ENCODE measurements around the gene PPL. TPM values are rescaled to one million over a fixed set of nuclear protein-coding genes. Genes with fewer than 3 reads are reported as not detected.

PPL gene
- polyA plus RNA-seq, 3 donors, result 0.02 TPM; not detected in 2

DNA sequence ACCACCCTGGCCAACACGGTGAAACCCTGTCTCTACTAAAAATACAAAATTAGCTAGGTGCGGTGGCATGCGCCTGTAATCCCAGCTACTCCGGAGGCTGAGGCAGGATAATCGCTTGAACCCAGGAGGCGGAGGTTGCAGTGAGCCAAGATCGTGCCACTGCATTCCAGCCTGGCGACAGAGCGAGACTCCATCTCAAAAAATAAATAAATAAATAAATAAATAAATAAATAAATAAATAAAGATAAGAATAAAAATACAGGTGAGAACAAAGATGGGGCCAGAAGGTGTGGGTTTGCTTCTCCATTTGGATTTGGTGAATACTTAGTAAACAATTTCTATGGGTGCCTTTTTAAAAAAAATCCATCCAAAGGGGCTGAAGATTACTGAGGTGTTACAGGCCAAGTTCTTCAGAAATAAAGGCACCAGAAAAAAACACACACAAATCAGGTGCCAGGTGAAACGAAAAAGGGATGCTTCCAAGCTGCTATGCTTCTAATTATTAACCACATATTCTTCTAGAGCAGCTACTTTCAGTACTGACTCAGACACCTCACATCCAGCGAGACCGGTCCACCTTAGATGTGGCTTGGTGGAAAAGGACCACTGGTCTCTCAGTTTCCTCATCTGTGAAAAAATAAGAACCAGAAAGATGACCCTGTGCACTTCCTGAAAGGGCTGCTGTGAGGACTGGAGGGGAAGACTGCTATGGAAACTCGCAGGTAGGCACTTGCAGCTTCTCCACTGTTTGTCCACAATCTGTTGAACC is 99.0 kb downstream of the PPL start:
- Histone ChIP-seq H3K9ac (ENCODE audit: insufficient read depth, low read length, poor library complexity, severe bottlenecking) (no peak overlapping the region), H2AFZ (ENCODE audit: insufficient read depth, low read depth, low read length, poor library complexity, severe bottlenecking) (no peak overlapping the region), H3K9me3 (replicated peaks in 1 of 2; ENCODE audit: control insufficient read depth in 1 of 2, insufficient read depth in 1 of 2, low read length in 2 of 2) (no peaks in the 10 kb centered on the region), H3K79me2 (ENCODE audit: insufficient read depth, low read length) (peaks cover 61% of the 10 kb centered on the region), H3K4me3 (replicated peaks in 1 of 3; ENCODE audit: low read depth in 2 of 3, low read length in 3 of 3) (no peak overlapping the region), H3K27me3 (ENCODE audit: control insufficient read depth in 2 of 2, insufficient read depth in 2 of 2, low read length in 2 of 2) (no peaks in the 10 kb centered on the region), H3K27ac (ENCODE audit: low read depth in 1 of 2, low read length in 2 of 2) (no peak overlapping the region), H3K36me3 (replicated peaks in 1 of 2; ENCODE audit: control insufficient read depth in 1 of 2, insufficient read depth in 2 of 2, low read length in 2 of 2) (peaks cover 85 to 97% of the 10 kb centered on the region in 2 donors), H4K20me1 (ENCODE audit: insufficient read depth, low read length) (peaks cover 66% of the 10 kb centered on the region), H3K4me2 (replicated peaks; ENCODE audit: extremely low read depth, low read length, poor library complexity, severe bottlenecking) (no peak overlapping the region), H3K4me1 (ENCODE audit: control insufficient read depth in 1 of 2, insufficient read depth in 2 of 2, low read length in 2 of 2) (no peaks in the 10 kb centered on the region)
- H3K4me1 Mint-ChIP-seq, result peaks cover 4% of the 10 kb centered on the region
- intact Hi-C loops (cut with micrococcal nuclease), result no loop called here
- peaks cover 74 to 96% of the 10 kb centered on the region in 2 donors for H3K36me3 Mint-ChIP-seq
- peaks cover 0 to 3% (median 0%) of the 10 kb centered on the region in 3 donors for H3K27me3 Mint-ChIP-seq (ENCODE audit: low read depth in 3 of 3)
- H3K27ac Mint-ChIP-seq, result peak overlapping the region in 2 of 7 donors; percentile 11 to 77
- no peak overlapping the region for H3K4me3 Mint-ChIP-seq
- no peaks in the 10 kb centered on the region for H3K9me3 Mint-ChIP-seq
- TF ChIP-seq, protein P1, sequence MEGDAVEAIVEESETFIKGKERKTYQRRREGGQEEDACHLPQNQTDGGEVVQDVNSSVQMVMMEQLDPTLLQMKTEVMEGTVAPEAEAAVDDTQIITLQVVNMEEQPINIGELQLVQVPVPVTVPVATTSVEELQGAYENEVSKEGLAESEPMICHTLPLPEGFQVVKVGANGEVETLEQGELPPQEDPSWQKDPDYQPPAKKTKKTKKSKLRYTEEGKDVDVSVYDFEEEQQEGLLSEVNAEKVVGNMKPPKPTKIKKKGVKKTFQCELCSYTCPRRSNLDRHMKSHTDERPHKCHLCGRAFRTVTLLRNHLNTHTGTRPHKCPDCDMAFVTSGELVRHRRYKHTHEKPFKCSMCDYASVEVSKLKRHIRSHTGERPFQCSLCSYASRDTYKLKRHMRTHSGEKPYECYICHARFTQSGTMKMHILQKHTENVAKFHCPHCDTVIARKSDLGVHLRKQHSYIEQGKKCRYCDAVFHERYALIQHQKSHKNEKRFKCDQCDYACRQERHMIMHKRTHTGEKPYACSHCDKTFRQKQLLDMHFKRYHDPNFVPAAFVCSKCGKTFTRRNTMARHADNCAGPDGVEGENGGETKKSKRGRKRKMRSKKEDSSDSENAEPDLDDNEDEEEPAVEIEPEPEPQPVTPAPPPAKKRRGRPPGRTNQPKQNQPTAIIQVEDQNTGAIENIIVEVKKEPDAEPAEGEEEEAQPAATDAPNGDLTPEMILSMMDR (IDR thresholded peaks at IDR 0.05), result no peak
- 71% methylated on average over 2 of the region's 13 CpGs for WGBS (ENCODE audit: insufficient coverage)
- DNase-seq, result no peak

DNA sequence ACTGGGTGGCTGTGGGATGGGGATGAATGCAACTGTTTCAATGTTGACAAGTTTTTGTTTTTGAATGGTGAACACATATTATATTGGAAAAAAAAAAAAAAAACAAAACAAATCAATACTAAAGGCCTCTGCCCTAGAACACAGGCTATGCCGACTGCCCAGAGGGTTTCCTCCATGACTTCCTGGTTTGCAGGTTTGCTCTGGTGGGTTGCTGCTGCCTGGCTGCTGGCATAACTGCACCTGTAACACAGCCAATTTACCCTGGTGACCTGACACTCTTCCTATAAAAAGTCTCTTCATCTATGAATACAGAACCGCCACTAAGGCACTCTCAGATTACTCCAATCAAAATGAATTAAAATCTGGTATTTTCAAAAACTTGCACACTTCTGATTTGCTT is 100.2 kb downstream of the PPL start:
- no peaks in the 10 kb centered on the region for H3K9me3 ChIP-seq (replicated peaks in 1 of 2; ENCODE audit: control insufficient read depth in 1 of 2, insufficient read depth in 1 of 2, low read length in 2 of 2)
- Mint-ChIP-seq H3K27ac (peak overlapping the region in 3 of 7 donors; percentile 30 to 49 (median 38)), H3K9me3 (no peaks in the 10 kb centered on the region), H3K4me1 (peaks cover 4% of the 10 kb centered on the region), H3K27me3 (ENCODE audit: low read depth in 3 of 3) (peaks cover 0 to 3% (median 0%) of the 10 kb centered on the region in 3 donors), H3K36me3 (peaks cover 76 to 96% of the 10 kb centered on the region in 2 donors), H3K4me3 (no peak overlapping the region)
- H2AFZ ChIP-seq (ENCODE audit: insufficient read depth, low read depth, low read length, poor library complexity, severe bottlenecking), result no peak overlapping the region
- H3K27ac ChIP-seq (ENCODE audit: low read depth in 1 of 2, low read length in 2 of 2), result no peak overlapping the region
- no peak for DNase-seq
- TF ChIP-seq, protein P1 (IDR thresholded peaks at IDR 0.05), result no peak
- no peak overlapping the region for H3K9ac ChIP-seq (ENCODE audit: insufficient read depth, low read length, poor library complexity, severe bottlenecking)
- intact Hi-C loops (cut with micrococcal nuclease), result no loop called here
- H3K4me2 ChIP-seq (replicated peaks; ENCODE audit: extremely low read depth, low read length, poor library complexity, severe bottlenecking), result no peak overlapping the region
- H4K20me1 ChIP-seq (ENCODE audit: insufficient read depth, low read length), result peaks cover 71% of the 10 kb centered on the region
- H3K36me3 ChIP-seq (replicated peaks in 1 of 2; ENCODE audit: control insufficient read depth in 1 of 2, insufficient read depth in 2 of 2, low read length in 2 of 2), result peaks cover 88 to 97% of the 10 kb centered on the region in 2 donors
- peaks cover 59% of the 10 kb centered on the region for H3K79me2 ChIP-seq (ENCODE audit: insufficient read depth, low read length)
- no peaks in the 10 kb centered on the region for H3K4me1 ChIP-seq (ENCODE audit: control insufficient read depth in 1 of 2, insufficient read depth in 2 of 2, low read length in 2 of 2)
- WGBS (ENCODE audit: insufficient coverage), result 100% methylated on average over 1 of the region's 2 CpGs
- H3K27me3 ChIP-seq (ENCODE audit: control insufficient read depth in 2 of 2, insufficient read depth in 2 of 2, low read length in 2 of 2), result no peaks in the 10 kb centered on the region
- no peak overlapping the region for H3K4me3 ChIP-seq (replicated peaks in 1 of 3; ENCODE audit: low read depth in 2 of 3, low read length in 3 of 3)
